ENCODE data around the gene DOC2B.
"Not testable (repeated sequence)": the region's sequence is repeated elsewhere in the genome, so short reads cannot be mapped to it uniquely, and the experiment has no call there.

The DOC2B gene

DNA sequence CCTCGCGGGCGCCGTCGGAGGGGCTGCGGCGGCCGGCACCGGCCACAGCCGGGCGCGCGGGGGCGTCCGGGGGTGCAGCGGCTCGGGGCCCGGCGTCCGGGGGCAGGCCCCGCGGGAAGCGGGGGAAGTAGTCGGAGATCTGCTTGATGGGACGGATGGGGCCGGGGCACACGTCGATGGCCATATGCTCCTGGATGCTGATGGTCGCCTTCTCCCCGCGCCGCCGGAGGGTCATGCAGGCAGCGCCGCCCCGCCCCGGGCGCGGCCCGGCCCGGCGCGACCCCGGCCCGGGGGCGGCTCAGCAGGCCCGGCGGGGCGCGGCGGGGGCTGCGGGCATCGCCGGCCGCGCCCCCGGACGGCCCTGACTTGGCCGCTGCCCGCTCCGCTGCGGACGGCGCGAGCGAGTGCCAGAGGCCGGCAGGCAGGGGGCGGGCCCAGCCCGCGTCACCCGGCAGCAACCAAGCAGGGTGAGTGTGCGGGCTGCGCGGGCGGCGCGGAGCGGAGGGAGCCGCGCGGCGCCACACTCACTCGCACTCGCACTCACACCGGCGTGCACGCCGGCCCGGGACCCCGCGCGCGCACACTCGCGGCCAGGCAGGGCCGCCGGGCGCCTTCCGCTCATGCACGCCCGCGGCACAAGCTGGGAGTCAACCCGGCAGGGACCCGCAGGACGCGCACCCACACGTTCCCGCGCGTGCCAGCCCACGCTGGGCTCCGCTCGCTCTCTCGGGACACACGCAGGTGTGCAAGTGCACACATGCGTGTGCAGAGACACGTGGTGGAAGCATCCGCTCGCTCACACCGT, at the start of gene DOC2B:
Gene DOC2B (minus strand): TSS at position 406 of the 805 bp plus-strand sequence. CDS start 171 bp downstream, at position 235.
- Mint-ChIP-seq H3K27me3 (peaks cover 20% of the 10 kb centered on the region), H3K36me3 (no peaks in the 10 kb centered on the region), H3K27ac (no peak within 1 kb of the TSS), H3K4me1 (peaks cover 9% of the 10 kb centered on the region), H3K4me3 (peak within 1 kb of the TSS; percentile 57), H3K9me3 (no peaks in the 10 kb centered on the region)

DNA sequence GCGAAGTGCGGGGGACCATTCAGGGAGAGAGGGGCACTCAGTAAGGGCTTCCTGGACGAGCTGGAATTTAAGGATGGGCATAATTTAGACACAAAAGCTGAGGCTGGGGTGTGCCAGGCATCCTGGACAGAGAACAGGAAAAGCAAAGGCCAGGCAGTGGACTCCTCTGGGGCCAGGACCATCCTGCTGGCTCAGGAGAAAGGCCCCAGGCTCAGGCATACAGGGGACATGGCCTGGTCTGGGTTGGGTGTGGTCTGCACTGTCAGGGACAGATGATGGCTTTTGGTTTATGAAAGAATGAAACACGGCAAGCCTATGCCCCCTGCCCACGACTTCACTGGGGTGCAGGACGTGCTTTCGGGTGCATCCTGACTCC, 48.9 kb upstream of the DOC2B start:
- Mint-ChIP-seq H3K27me3 (peaks cover 2% of the 10 kb centered on the region), H3K27ac (no peak overlapping the region), H3K36me3 (no peaks in the 10 kb centered on the region), H3K4me1 (no peaks in the 10 kb centered on the region), H3K9me3 (no peaks in the 10 kb centered on the region), H3K4me3 (no peak overlapping the region)

DNA sequence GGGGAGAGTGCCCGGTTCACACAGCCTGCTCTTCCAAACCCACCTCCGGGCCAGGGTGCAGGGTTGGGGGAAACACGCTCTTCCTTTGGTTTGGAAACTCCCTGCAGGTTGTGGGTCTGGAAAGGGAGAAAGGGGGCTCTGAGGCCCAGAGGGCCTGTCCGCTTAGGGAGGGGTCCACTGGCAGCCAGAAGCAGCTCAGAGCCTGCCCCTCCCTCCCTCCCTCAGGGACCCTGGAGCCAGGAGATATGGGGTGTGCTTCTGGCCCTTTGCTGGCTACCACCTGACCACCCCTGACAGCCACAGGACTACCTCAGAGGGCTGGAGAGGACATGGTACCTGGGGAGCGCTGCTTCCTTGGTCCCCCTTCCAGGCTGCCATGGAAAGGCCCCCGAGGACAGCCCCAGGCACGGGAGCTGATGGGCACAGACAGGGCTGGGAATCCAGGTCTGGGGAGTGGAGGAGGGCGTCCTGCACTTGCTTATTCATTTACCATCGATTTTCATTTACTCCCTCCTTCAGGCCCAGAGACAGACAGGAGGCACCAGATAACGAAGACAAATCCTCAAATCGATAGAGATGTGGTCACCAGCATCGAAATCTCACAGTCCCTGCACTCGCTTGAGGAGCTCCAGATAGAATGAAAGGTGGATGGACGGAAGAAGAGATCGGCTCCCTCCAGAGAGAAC, 48.4 kb upstream of the DOC2B start:
- Mint-ChIP-seq H3K27ac (no peak overlapping the region), H3K27me3 (peaks cover 1% of the 10 kb centered on the region), H3K36me3 (no peaks in the 10 kb centered on the region), H3K4me1 (no peaks in the 10 kb centered on the region), H3K9me3 (no peaks in the 10 kb centered on the region), H3K4me3 (no peak overlapping the region)

DNA sequence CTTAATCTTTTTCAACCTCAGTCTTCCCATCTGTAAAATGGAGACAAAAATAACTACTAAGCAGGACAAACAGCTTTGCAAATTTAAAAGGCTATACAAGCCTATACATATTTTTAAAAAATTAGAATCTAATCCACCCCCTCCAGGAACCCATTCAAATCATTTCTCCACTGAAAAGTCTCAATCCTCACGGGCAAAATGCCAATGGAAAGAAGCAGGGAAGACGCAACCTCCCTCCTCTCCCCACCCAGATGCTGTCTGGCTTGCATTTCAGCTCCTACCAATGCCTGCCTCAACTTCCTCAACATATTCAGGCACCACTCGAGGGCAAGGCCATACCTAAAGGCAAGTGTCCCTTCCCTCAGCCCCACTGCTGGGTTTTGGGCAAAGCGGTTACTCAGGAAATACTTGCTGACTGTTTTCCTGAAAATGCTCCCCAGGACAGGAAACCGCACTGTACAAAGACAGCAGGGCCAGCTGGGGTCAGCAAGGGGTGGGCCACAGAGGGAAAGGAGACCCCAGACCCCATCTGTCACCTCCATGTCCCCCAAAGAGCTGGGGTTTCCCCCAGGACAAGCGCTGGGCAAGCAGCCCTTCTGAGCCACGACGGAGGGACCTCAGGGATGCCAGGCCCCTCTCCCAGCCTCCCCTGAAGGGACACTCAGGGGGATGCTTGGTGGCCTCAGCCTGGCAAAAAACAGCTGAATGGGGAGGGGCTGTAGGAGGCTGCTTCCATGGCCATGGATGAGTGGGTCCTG, 47.7 kb upstream of the DOC2B start:
- H3K4me3 Mint-ChIP-seq = no peak overlapping the region
- H3K27ac Mint-ChIP-seq = no peak overlapping the region
- no peaks in the 10 kb centered on the region for H3K4me1 Mint-ChIP-seq
- no peaks in the 10 kb centered on the region for H3K9me3 Mint-ChIP-seq
- no peaks in the 10 kb centered on the region for H3K27me3 Mint-ChIP-seq
- no peaks in the 10 kb centered on the region for H3K36me3 Mint-ChIP-seq

DNA sequence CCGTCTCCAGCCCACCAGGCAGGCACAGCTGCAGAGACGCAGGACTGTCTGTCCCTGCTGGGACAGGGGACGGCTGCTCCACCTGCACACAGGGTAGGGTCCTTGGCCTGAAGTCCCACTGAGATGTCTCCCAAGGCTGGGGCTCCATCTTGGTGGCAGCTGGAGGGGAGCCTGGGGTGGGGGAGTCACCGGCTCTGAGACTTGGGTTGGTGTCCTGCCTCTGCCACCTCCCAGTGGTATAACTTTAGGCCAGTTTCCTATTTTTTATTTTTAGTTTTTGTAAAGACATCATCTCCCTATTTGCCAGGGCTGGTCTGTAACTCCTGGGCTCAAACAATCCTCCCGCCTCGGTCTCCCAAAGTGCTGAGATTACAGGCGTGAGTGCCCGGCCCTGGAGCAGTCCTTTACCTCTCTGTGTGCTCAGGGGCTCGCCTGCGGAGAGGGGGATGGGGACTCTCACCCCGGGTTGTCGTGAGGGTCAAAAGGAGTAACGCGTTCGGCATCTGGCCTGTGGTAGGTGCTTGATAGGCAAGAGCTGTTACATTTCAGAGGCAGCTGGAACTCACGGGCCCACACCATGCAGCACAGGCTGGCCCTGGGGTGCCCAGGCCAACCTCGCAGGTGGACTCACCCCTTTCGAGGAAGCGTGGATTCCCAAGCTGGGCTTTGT, 46.6 kb upstream of the DOC2B start:
- Mint-ChIP-seq H3K27me3 (no peaks in the 10 kb centered on the region), H3K4me1 (no peaks in the 10 kb centered on the region), H3K4me3 (no peak overlapping the region), H3K27ac (no peak overlapping the region), H3K9me3 (no peaks in the 10 kb centered on the region), H3K36me3 (no peaks in the 10 kb centered on the region)

DNA sequence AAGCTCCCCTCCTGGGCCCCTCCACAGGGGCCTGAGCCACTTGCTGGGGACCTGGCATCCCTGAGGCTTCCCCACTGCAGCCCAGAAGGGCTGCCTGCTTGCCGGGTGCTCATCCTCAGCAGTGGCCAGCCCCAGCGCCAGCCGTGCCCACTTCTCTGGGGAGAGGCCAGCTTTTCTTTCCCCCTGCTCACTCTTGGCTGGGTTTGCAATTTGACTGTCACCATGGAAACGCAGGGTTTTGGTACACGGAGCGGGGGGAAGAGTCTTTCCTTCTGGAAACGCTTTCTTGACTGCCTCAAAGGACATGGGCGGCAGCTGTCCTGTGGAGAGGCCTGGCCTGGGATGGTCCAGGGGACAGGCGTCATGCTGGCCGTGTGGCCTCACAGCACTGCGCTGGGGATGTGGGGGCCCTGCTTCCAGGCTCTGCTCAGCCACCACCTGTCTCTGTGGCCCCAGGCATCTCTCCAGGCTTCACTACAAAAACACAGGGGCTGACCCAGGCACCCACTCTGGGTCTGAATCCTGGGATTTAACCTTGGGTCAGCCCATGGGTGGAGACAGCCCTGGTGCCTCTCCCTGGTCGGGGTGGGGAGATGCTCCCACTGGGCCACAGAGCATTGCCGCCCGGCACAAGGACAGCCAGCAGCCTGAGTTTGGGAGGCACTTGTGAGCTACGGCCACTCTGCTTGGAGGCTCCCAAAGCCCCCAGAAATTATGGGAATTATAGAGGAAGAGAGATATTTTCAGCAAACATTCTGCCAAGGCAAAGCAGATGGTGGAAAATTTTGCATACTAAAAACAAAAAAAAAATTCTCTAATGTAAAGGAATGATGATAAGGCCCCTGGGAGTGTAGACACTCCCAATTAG, 45.9 kb upstream of the DOC2B start:
- H3K4me1 Mint-ChIP-seq = no peaks in the 10 kb centered on the region
- no peak overlapping the region for H3K4me3 Mint-ChIP-seq
- H3K27ac Mint-ChIP-seq = no peak overlapping the region
- no peaks in the 10 kb centered on the region for H3K36me3 Mint-ChIP-seq
- H3K9me3 Mint-ChIP-seq = no peaks in the 10 kb centered on the region
- H3K27me3 Mint-ChIP-seq = no peaks in the 10 kb centered on the region

DNA sequence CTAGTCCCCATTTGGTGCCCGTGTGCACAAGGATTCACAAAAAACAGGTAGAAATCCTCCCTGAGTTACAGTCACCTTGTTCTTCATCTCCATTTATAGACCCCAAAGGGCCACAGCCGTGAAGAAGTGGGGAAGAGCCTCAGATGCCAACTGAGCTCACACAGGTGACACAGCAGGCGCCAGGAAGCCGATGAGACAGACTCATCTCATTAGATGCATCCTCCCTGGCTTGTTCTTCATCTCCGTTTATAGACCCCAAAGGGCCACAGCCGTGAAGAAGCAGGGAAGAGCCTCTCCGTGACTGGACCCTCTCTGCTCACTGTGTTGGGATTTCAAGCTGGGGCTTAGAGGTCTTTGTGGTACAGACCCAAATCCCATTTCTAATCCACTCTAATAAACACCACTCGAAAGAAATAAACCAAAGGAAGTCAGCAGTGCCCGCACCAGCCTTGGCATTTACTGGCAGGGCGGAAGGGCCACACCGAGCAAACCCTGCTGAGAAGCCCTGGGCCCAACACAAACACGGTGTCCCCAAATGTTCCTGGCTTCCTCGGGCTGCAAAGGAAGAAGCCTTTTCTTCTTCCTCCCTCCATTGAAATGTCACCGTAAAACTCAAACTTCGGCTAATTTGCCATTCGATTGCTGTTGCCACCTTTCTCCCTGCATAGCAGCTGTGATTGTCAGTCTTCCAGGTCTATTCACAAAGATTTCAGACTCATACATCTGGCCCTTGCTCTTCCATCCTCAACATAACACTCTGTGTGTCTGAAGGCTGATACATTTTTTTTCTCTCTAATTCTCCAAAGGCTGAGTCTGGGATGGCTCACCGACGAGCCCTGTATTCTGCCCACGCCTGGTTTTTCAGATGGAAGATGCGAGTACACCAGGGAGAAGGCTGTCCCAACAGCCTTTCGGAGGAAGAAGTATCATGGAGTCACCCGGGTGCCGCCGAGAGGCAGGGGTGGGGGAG, 44.9 kb upstream of the DOC2B start:
- H3K4me1 Mint-ChIP-seq = no peaks in the 10 kb centered on the region
- no peaks in the 10 kb centered on the region for H3K27me3 Mint-ChIP-seq
- H3K27ac Mint-ChIP-seq = no peak overlapping the region
- no peaks in the 10 kb centered on the region for H3K9me3 Mint-ChIP-seq
- H3K36me3 Mint-ChIP-seq = no peaks in the 10 kb centered on the region
- H3K4me3 Mint-ChIP-seq = no peak overlapping the region

DNA sequence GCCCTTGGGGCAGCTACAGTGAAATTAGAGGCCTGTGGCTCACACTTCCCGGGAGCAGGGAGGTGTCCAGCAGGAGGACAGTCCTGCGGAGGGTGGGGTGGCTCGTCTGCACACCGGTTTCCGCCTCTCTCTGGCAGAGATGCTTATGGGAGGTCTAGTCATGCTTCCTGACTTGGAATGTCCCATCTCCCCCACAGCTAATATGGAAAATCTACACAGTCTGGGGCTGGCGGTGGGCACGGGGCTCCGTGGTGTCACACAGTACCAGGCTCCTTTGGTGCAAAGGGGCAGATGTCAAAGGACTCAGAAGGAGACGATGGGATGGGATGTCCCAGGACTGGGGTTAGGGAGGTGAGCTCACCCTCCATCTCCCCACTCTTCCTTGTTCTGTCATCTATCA, 44.1 kb upstream of the DOC2B start:
- H3K27ac Mint-ChIP-seq = no peak overlapping the region
- H3K36me3 Mint-ChIP-seq = no peaks in the 10 kb centered on the region
- no peaks in the 10 kb centered on the region for H3K27me3 Mint-ChIP-seq
- no peaks in the 10 kb centered on the region for H3K4me1 Mint-ChIP-seq
- H3K9me3 Mint-ChIP-seq = no peaks in the 10 kb centered on the region
- H3K4me3 Mint-ChIP-seq = no peak overlapping the region

DNA sequence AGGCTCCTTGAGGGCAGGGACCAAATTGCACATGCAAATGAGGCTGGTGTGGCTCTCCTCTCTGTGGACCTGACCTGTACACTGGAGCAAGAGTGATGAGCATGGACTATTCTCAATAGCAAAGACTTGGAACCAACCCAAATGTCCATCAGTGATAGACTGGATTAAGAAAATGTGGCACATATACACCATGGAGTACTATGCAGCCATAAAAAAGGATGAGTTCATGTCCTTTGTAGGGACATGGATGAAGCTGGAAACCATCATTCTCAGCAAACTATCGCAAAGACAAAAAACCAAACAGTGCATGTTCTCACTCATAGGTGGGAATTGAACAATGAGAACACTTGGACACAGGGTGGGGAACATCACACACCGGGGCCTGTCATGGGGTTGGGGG, 43.1 kb upstream of the DOC2B start:
- H3K4me3 Mint-ChIP-seq, H3K4me1 Mint-ChIP-seq, H3K9me3 Mint-ChIP-seq, H3K36me3 Mint-ChIP-seq, H3K27ac Mint-ChIP-seq, H3K27me3 Mint-ChIP-seq: not testable (repeated sequence)

DNA sequence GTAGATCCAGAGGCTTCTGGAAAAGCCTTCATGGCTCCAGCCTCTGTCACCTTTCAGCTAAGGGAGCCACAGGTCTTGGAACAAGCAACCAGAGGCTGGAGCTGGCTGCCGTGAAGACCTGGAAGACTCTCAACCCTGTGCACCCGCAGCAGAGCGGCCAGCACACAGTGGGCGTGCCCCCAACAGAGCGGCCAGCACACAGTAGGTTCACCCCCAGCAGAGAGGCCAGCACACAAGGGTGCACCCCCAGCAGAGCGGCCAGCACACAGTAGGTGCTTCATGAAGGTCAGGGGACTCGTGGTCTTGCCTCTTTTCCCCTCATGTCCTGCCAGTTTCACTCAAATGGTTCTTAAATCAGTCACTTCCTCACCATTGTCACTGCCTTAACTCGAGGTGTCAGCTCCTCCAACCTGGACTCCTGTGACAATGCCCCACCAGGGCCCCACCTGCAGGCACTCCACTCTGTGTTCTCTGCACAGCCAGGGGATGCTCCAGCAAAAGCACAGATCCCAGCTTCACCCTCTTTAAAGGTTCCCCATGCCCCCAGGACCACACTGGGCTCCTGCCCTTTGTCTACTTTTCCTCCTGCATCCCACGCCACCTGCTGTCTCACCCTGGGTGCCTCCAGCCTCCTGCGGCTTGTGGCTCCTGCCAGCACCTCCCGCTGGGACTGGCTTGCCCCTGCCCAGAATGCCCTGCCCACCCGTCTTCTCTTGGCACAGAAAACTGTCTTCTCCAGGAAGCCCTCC, 42.4 kb upstream of the DOC2B start:
- H3K4me3 Mint-ChIP-seq = no peak overlapping the region

DNA sequence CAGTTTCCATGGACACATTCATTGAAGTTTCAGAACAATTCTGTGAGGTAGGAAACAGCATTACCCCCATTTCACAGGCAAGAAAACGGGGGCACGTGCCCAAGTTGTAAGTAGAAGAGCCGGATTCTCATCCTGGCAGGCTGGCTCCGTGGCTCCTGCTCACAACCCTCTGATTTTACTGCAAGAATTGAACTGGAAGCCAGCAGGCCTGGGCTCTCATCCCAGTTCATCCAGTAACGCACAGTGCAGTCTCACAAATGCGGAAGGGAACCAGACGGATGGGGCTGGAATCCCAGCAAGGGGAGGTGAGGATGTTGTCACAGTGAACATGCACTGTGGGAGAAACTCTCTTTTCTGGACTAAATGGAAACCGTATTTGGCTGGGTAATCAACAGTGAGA, 40.7 kb upstream of the DOC2B start:
- Mint-ChIP-seq H3K36me3 (no peaks in the 10 kb centered on the region), H3K4me1 (no peaks in the 10 kb centered on the region), H3K4me3 (no peak overlapping the region), H3K27me3 (no peaks in the 10 kb centered on the region), H3K9me3 (no peaks in the 10 kb centered on the region), H3K27ac (peak overlapping the region; percentile 41)

More for the DNA sequence above, 42.4 kb upstream of the DOC2B start:
- Mint-ChIP-seq H3K4me1 (no peaks in the 10 kb centered on the region), H3K9me3 (no peaks in the 10 kb centered on the region), H3K27me3 (no peaks in the 10 kb centered on the region), H3K36me3 (no peaks in the 10 kb centered on the region), H3K27ac (no peak overlapping the region)

DNA sequence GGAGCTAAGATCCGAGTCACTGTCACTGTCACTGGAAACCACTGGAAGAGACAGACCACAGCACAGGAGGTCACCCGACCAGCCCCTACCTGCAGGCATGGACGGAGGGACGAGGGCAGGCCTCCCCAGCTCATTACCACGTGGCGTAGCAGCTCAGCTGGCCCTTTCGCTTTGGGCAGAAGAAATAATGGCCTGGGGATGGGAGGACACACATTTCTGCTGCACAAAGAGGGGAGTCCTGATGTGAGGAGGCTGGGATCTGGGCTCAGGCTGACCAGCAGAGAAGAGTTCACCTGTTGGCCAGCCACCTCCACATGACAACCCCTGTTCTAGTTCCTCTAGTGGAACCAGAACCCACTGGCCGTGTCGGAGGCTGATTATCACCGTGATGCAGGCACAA, 38.2 kb upstream of the DOC2B start:
- Mint-ChIP-seq H3K4me1 (no peaks in the 10 kb centered on the region), H3K4me3 (no peak overlapping the region), H3K36me3 (no peaks in the 10 kb centered on the region), H3K27ac (no peak overlapping the region), H3K27me3 (no peaks in the 10 kb centered on the region), H3K9me3 (no peaks in the 10 kb centered on the region)

DNA sequence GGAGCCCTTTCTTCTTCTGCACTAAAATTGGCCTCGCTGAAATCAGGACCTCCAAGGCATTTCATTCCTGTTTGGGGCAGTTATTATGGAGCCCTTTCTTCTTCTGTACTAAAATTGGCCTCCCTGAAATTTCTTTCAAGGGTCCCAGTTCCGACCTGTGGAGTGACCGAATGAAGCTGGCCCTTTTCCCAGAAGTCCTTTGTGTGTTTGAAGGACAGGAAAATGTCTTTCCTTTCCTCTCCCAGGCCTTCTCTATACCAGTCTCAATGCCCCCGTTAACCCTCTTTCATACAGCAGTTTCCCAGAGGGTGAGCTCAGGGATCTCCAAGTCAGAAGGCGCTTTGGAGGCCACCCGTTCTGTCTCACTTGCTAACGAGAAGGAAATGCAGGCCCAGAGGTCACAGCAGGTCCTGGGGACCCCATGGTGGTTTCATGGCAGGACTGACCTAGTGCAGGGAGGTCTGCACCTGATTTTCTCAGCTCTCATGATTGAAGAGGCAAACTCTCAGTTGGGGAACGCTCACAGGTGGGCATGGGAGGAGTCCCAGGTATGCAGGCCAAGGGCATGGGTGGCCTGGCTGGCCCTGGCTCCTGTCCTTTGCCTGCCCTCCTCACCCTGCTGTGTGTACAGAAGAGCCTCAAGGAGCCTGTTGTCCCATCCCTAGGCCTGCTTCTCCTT, 37.1 kb upstream of the DOC2B start:
- Mint-ChIP-seq H3K27me3 (no peaks in the 10 kb centered on the region), H3K4me1 (no peaks in the 10 kb centered on the region), H3K9me3 (no peaks in the 10 kb centered on the region), H3K36me3 (no peaks in the 10 kb centered on the region), H3K4me3 (no peak overlapping the region), H3K27ac (no peak overlapping the region)
